Measurements from ENCODE around the gene RNF8.

The RNF8 gene

GRCh38 chr6:37432916-37433656, 79.3 kb downstream of the RNF8 start, which contains the start of gene CMTR1 (continued):
- TF ChIP-seq ZNF488 (tag by site-specific recombination; IDR thresholded peaks at IDR 0.05) (no peak), ZNF473 (tag by site-specific recombination; IDR thresholded peaks at IDR 0.05) (no peak), ZSCAN30 (tag by site-specific recombination; IDR thresholded peaks at IDR 0.05) (0 out of 2 replicates have a peak, but pooled peaks have one; percentile 55), ZNF311 (tag by site-specific recombination; IDR thresholded peaks at IDR 0.05; ENCODE audit: borderline replicate concordance) (no peak), ZNF513 (tag by site-specific recombination; IDR thresholded peaks at IDR 0.05) (no peak), TRIM28 (IDR thresholded peaks at IDR 0.05; ENCODE audit: borderline replicate concordance, low read length) (no peak), ZNF366 (tag by site-specific recombination; conservative IDR thresholded peaks at IDR 0.05) (no peak), ZNF426 (tag by site-specific recombination; IDR thresholded peaks at IDR 0.05) (no peak), ZNF791 (tag by site-specific recombination; IDR thresholded peaks at IDR 0.05) (no peak), ZNF266 (tag by site-specific recombination; IDR thresholded peaks at IDR 0.05; ENCODE audit: low read depth) (no peak), PBX3 (CRISPR knock-in tag; IDR thresholded peaks at IDR 0.05) (peak; percentile 71; the same call in 1 of the 2 replicates), ZNF148 (tag by site-specific recombination; IDR thresholded peaks at IDR 0.05; ENCODE audit: borderline replicate concordance) (0 out of 2 replicates have a peak, but pooled peaks have one; percentile 58), ZNF416 (tag by site-specific recombination; IDR thresholded peaks at IDR 0.05) (no peak), ZNF433 (tag by site-specific recombination; IDR thresholded peaks at IDR 0.05; ENCODE audit: low read depth) (no peak), ZNF112 (tag by site-specific recombination; IDR thresholded peaks at IDR 0.05) (no peak), ZNF510 (tag by site-specific recombination; IDR thresholded peaks at IDR 0.05; ENCODE audit: insufficient replicate concordance) (no peak), REST (tag by site-specific recombination; IDR thresholded peaks at IDR 0.05) (peak; percentile 79; the same call in 1 of the 2 replicates), ZNF548 (tag by site-specific recombination; IDR thresholded peaks at IDR 0.05) (no peak)
- TF ChIP-seq, protein P1, sequence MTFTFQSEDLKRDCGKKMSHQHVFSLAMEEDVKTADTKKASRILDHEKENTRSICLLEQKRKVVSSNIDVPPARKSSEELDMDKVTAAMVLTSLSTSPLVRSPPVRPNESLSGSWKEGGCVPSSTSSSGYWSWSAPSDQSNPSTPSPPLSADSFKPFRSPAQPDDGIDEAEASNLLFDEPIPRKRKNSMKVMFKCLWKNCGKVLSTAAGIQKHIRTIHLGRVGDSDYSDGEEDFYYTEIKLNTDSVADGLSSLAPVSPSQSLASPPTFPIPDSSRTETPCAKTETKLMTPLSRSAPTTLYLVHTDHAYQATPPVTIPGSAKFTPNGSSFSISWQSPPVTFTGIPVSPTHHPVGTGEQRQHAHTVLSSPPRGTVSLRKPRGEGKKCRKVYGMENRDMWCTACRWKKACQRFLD (tag by site-specific recombination; IDR thresholded peaks at IDR 0.05): no peak
- TF ChIP-seq, protein P2, sequence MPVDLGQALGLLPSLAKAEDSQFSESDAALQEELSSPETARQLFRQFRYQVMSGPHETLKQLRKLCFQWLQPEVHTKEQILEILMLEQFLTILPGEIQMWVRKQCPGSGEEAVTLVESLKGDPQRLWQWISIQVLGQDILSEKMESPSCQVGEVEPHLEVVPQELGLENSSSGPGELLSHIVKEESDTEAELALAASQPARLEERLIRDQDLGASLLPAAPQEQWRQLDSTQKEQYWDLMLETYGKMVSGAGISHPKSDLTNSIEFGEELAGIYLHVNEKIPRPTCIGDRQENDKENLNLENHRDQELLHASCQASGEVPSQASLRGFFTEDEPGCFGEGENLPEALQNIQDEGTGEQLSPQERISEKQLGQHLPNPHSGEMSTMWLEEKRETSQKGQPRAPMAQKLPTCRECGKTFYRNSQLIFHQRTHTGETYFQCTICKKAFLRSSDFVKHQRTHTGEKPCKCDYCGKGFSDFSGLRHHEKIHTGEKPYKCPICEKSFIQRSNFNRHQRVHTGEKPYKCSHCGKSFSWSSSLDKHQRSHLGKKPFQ (tag by site-specific recombination; IDR thresholded peaks at IDR 0.05): no peak
- TF ChIP-seq, protein P3, sequence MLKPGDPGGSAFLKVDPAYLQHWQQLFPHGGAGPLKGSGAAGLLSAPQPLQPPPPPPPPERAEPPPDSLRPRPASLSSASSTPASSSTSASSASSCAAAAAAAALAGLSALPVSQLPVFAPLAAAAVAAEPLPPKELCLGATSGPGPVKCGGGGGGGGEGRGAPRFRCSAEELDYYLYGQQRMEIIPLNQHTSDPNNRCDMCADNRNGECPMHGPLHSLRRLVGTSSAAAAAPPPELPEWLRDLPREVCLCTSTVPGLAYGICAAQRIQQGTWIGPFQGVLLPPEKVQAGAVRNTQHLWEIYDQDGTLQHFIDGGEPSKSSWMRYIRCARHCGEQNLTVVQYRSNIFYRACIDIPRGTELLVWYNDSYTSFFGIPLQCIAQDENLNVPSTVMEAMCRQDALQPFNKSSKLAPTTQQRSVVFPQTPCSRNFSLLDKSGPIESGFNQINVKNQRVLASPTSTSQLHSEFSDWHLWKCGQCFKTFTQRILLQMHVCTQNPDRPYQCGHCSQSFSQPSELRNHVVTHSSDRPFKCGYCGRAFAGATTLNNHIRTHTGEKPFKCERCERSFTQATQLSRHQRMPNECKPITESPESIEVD (tag by site-specific recombination; IDR thresholded peaks at IDR 0.05): no peak

All from HEK293 (cell line).